WERI-Rb-1 (cell line): ENCODE measurements around the gene SORCS2.

Experiments
- DNase-seq: peaks from one replicate; pipeline ENCODE4 v3.0.0-alpha.2; 2020
- H3K27ac ChIP-seq: fragments of 250-450 bp; sonication (Bioruptor Pico); 2 replicates; pipeline ENCODE4 v1.5.1; 2020; ENCODE audit warnings: mild to moderate bottlenecking, moderate library complexity
- H3K27me3 ChIP-seq: fragments of 250-450 bp; sonication (Bioruptor Pico); 2 replicates; pipeline ENCODE4 v1.5.1; 2021; ENCODE audit warnings: mild to moderate bottlenecking, low read depth, moderate library complexity; ENCODE audit not compliant: insufficient read depth, severe bottlenecking
- H3K36me3 ChIP-seq: fragments of 250-450 bp; sonication (Bioruptor Pico); 2 replicates; pipeline ENCODE4 v1.5.1; 2020; ENCODE audit warnings: mild to moderate bottlenecking, moderate library complexity
- H3K4me3 ChIP-seq: 2 replicates; pipeline ENCODE4 v1.5.1; 2011; ENCODE audit warnings: low read depth, mild to moderate bottlenecking, control low read depth, low read length
- H3K9me3 ChIP-seq: fragments of 250-450 bp; sonication (Bioruptor Pico); 2 replicates; pipeline ENCODE4 v1.5.1; 2021; ENCODE audit warnings: mild to moderate bottlenecking, moderate library complexity; ENCODE audit not compliant: severe bottlenecking
- TF ChIP-seq, protein P1 (sequence below): IDR thresholded peaks from 2 replicates; pipeline ENCODE4 v1.5.1; 2011; ENCODE audit warnings: low read depth, mild to moderate bottlenecking, control low read depth, inconsistent platforms, low read length

Gene SORCS2

DNA sequence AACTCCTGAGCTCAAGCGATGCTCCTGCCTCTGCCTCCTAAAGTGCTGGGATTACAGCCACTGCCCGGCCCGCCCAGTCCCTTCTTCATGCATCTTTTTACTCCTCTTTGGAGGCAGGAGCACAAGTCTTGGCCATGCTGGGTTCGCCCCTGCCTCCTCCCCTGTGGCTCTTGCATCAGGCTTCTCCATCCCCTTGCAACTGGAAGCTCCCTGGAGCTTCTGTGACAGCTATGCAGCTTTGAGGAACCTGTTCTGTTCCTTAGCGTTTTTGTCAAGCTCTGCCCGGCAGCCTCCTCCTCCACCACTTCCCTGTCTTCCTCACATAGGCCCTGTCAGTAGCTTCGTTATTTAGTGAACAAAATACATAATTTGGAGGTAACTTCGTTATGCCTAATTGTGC is 168.5 kb downstream of the SORCS2 start:
- Histone ChIP-seq H3K36me3 (peaks cover 14% of the 10 kb centered on the region), H3K9me3 (peaks cover 2% of the 10 kb centered on the region), H3K27ac (no peak overlapping the region), H3K4me3 (no peak overlapping the region), H3K27me3 (no peaks in the 10 kb centered on the region)
- TF ChIP-seq, protein P1, sequence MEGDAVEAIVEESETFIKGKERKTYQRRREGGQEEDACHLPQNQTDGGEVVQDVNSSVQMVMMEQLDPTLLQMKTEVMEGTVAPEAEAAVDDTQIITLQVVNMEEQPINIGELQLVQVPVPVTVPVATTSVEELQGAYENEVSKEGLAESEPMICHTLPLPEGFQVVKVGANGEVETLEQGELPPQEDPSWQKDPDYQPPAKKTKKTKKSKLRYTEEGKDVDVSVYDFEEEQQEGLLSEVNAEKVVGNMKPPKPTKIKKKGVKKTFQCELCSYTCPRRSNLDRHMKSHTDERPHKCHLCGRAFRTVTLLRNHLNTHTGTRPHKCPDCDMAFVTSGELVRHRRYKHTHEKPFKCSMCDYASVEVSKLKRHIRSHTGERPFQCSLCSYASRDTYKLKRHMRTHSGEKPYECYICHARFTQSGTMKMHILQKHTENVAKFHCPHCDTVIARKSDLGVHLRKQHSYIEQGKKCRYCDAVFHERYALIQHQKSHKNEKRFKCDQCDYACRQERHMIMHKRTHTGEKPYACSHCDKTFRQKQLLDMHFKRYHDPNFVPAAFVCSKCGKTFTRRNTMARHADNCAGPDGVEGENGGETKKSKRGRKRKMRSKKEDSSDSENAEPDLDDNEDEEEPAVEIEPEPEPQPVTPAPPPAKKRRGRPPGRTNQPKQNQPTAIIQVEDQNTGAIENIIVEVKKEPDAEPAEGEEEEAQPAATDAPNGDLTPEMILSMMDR: no peak
- no peak for DNase-seq

DNA sequence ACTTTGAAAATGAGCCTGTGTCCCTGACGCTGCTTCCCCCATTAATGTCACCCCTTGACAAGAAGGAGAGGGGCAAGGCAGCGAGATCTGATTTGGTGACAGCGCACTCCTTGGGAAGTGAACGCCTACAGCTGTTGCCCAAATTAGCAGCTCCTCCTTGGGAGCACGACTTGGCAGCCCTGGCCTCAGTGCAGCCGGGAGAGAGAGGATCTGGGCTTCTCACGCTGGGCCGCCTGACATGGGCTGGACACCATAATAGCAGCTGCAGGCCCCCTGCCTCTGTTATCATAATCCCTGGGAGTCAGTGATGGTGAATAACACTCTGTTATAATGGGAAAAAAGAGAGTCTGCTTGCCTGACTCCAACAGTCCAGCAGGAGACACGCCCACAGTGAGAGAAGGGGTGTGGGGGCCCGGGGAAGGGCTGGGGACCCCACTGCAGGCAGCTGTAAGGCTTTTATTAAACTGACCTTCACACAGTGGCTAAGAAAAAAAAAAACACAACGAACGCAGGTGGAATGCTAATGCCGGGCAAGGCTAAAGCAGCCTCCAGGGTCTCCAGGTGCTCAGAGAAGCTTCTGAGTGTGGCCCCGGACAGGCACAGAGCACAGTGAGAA is 169.1 kb downstream of the SORCS2 start:
- TF ChIP-seq, protein P1: no peak
- Histone ChIP-seq H3K9me3 (peaks cover 2% of the 10 kb centered on the region), H3K36me3 (peaks cover 9% of the 10 kb centered on the region), H3K27ac (no peak overlapping the region), H3K27me3 (no peaks in the 10 kb centered on the region), H3K4me3 (no peak overlapping the region)
- no peak for DNase-seq

DNA sequence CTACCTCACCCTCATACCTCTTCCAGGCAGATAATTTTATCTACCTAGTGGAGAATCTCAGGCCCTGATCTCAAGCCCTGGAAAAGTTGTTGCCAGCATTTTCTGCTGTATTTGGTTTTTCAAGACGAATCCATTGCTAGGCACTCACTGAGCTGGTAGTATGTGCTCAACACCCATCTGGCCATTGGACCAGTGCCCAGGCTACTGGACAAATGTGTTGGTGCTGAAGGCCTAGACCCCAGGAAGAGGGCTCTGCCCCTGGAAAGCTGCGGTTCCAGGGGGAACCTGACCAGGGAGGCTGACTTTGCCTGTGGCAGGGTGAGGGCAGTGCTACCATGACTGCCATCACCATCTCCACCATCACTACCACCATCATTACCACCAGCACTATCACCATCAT is 170.0 kb downstream of the SORCS2 start:
- H3K36me3 ChIP-seq: peaks cover 9% of the 10 kb centered on the region
- H3K27me3 ChIP-seq: no peaks in the 10 kb centered on the region
- no peak overlapping the region for H3K27ac ChIP-seq
- H3K4me3 ChIP-seq: no peak overlapping the region
- no peak for DNase-seq
- TF ChIP-seq, protein P1: no peak
- peaks cover 2% of the 10 kb centered on the region for H3K9me3 ChIP-seq

DNA sequence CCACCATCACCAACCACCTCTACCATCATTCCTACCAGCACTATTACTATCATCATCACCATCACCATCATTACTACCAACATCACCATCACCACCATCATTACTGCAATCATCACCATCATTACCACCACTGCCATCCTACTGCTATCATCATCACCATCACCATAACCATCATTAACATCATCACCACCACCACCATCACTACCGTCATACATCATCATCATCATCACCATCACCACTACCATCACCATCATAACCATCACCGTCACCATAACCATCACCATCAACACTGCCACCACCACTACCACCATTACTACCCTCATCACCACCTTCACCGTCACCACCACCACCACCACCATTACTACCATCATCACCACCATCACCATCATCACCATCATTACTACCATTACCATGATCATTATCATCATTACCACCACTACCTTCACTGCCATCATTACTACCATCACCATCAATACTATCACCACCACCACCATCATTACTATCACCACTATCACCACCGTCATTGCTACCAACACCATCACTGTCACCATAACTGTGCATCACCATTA is 170.6 kb downstream of the SORCS2 start:
- H3K27me3 ChIP-seq: no peaks in the 10 kb centered on the region
- H3K4me3 ChIP-seq: no peak overlapping the region
- peaks cover 9% of the 10 kb centered on the region for H3K36me3 ChIP-seq
- H3K9me3 ChIP-seq: peaks cover 2% of the 10 kb centered on the region
- TF ChIP-seq, protein P1: no peak
- DNase-seq: no peak
- no peak overlapping the region for H3K27ac ChIP-seq

DNA sequence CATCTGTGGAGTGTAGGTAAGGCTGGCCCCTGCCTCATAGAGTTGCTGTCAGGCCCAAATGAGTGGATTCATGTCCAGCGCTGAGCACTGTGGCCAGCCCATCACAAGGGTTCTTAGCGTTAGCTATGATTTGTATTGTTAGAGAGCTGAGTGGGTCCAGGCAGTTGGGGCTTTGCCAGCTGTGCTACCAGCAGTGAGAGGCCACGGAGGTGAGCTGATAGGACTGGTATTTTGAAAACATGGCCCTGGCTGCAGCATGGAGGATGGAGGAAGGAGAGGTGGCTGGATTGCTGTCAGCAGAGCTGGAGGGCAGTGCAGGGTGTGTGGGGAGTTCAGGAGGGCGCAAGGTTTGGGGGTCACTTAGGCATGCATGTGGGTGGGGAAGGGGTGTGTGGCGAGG is 172.6 kb downstream of the SORCS2 start:
- Histone ChIP-seq H3K27me3 (no peaks in the 10 kb centered on the region), H3K36me3 (peaks cover 9% of the 10 kb centered on the region), H3K9me3 (peaks cover 2% of the 10 kb centered on the region), H3K27ac (no peak overlapping the region), H3K4me3 (no peak overlapping the region)
- TF ChIP-seq, protein P1: no peak
- DNase-seq: no peak
